Skin of body (tissue), 2 donors: ENCODE results near the gene RPL19. TPM values are rescaled to one million over a fixed set of nuclear protein-coding genes. Genes with fewer than 3 reads are reported as not detected.
A peak's percentile ranks its signal among the peaks of the same experiment; 100 is the strongest.

Experiments
- DNase-seq: peaks from one replicate; lab custom pipeline; 2025; lab: John Stamatoyannopoulos, UW
- total RNA-seq: library from RNA; depleted of rRNA; stranded (reverse); fragments of >200 nt; gene quantifications from one replicate; pipeline ENCODE4 v1.2.3, GENCODE V29; 2014

Gene RPL19
- total RNA-seq, 1 donor from 2014 or later = 1,319 TPM

- DNase-seq = no peak
Observed at GRCh38 chr17:39196808-39197291, 3.2 kb upstream of the RPL19 start.

GRCh38 chr17:39197380-39198185 lies 2.5 kb upstream of the RPL19 start, which contains the start of gene CACNB1:
CACNB1 (minus strand) TSS chr17:39197669; CDS start chr17:39197495, 174 bp downstream.
- DNase-seq = peak; percentile 73

GRCh38 chr17:39198186-39198566 lies 1.9 kb upstream of the RPL19 start:
- no peak for DNase-seq

GRCh38 chr17:39199820-39200069 lies 338 bp upstream of the RPL19 start:
- no peak for DNase-seq

- DNase-seq = no peak
Observed at GRCh38 chr17:39200957-39201510, 951 bp downstream of the RPL19 start.

GRCh38 chr17:39204245-39204644 lies 4.2 kb downstream of the RPL19 start:
- DNase-seq = no peak

- no peak for DNase-seq
Observed at GRCh38 chr17:39205112-39205526, 5.0 kb downstream of the RPL19 start.

- DNase-seq = no peak
Observed at GRCh38 chr17:39208136-39208535, 8.1 kb downstream of the RPL19 start.

- DNase-seq = no peak
Observed at GRCh38 chr17:39208893-39209292, 8.8 kb downstream of the RPL19 start.

- peak; percentile 24 for DNase-seq
Observed at GRCh38 chr17:39209317-39210092, 9.4 kb downstream of the RPL19 start.

GRCh38 chr17:39210093-39210434 lies 10.0 kb downstream of the RPL19 start:
- DNase-seq = no peak

GRCh38 chr17:39212195-39212810 lies 12.2 kb downstream of the RPL19 start:
- no peak for DNase-seq

- no peak for DNase-seq
Observed at GRCh38 chr17:39212841-39213480, 12.9 kb downstream of the RPL19 start.

GRCh38 chr17:39213852-39214251 lies 13.8 kb downstream of the RPL19 start:
- no peak for DNase-seq

GRCh38 chr17:39217734-39218369 lies 17.8 kb downstream of the RPL19 start:
- no peak for DNase-seq

- DNase-seq = no peak
Observed at GRCh38 chr17:39218906-39219305, 18.8 kb downstream of the RPL19 start.

- DNase-seq = no peak
Observed at GRCh38 chr17:39219647-39220154, 19.6 kb downstream of the RPL19 start.

- DNase-seq = no peak
Observed at GRCh38 chr17:39221572-39221971, 21.5 kb downstream of the RPL19 start.

GRCh38 chr17:39222151-39222550 lies 22.1 kb downstream of the RPL19 start:
- DNase-seq = no peak

- DNase-seq = no peak
Observed at GRCh38 chr17:39222866-39223834, 23.1 kb downstream of the RPL19 start.
